ENCODE results near the gene ATF6.

The ATF6 gene

GRCh38 chr1:161728376-161729226, 37.5 kb upstream of the ATF6 start:
- ATAC-seq (no peak), DNase-seq (no peak)
- H3K4me3 Mint-ChIP-seq: peak overlapping the region; percentile 4 to 96
- H3K27ac Mint-ChIP-seq: no peak overlapping the region
- no peaks in the 10 kb centered on the region for H3K9me3 Mint-ChIP-seq
- H3K27me3 Mint-ChIP-seq: peaks cover 20% of the 10 kb centered on the region
- peaks cover 52% of the 10 kb centered on the region for H3K4me1 Mint-ChIP-seq

GRCh38 chr1:161730050-161730564, 36.0 kb upstream of the ATF6 start:
- H3K27me3 Mint-ChIP-seq: peaks cover 12% of the 10 kb centered on the region
- ATAC-seq (peak; percentile 70), DNase-seq (peak; percentile 38 to 56)
- H3K4me3 Mint-ChIP-seq: peak overlapping the region; percentile 41 to 57
- H3K4me1 Mint-ChIP-seq: peaks cover 46% of the 10 kb centered on the region
- H3K9me3 Mint-ChIP-seq: no peaks in the 10 kb centered on the region
- peak overlapping the region in 1 of 2 donors; percentile 47 for H3K27ac Mint-ChIP-seq

GRCh38 chr1:161731241-161731640, 34.9 kb upstream of the ATF6 start:
- H3K4me1 Mint-ChIP-seq: peaks cover 46% of the 10 kb centered on the region
- no peaks in the 10 kb centered on the region for H3K9me3 Mint-ChIP-seq
- no peak overlapping the region for H3K27ac Mint-ChIP-seq
- no peak for ATAC-seq
- peaks cover 15% of the 10 kb centered on the region for H3K27me3 Mint-ChIP-seq
- H3K4me3 Mint-ChIP-seq: no peak overlapping the region
- DNase-seq: no peak

- Mint-ChIP-seq H3K4me1 (peaks cover 52% of the 10 kb centered on the region), H3K27ac (no peak overlapping the region), H3K4me3 (no peak overlapping the region), H3K27me3 (peaks cover 17% of the 10 kb centered on the region), H3K9me3 (no peaks in the 10 kb centered on the region)
- ATAC-seq: no peak
- no peak for DNase-seq
Observed at GRCh38 chr1:161731981-161732718, 34.0 kb upstream of the ATF6 start.

- no peak for ATAC-seq
- Mint-ChIP-seq H3K9me3 (no peaks in the 10 kb centered on the region), H3K4me3 (no peak overlapping the region), H3K27me3 (peaks cover 17% of the 10 kb centered on the region), H3K4me1 (peaks cover 41% of the 10 kb centered on the region), H3K27ac (no peak overlapping the region)
- no peak for DNase-seq
Observed at GRCh38 chr1:161733526-161733925, 32.6 kb upstream of the ATF6 start.

- no peaks in the 10 kb centered on the region for H3K9me3 Mint-ChIP-seq
- peaks cover 42% of the 10 kb centered on the region for H3K4me1 Mint-ChIP-seq
- DNase-seq: no peak
- peaks cover 17% of the 10 kb centered on the region for H3K27me3 Mint-ChIP-seq
- no peak overlapping the region for H3K4me3 Mint-ChIP-seq
- no peak for ATAC-seq
- no peak overlapping the region for H3K27ac Mint-ChIP-seq
Observed at GRCh38 chr1:161735837-161736236, 30.3 kb upstream of the ATF6 start.

GRCh38 chr1:161736335-161736969, 29.7 kb upstream of the ATF6 start:
- Mint-ChIP-seq H3K4me3 (no peak overlapping the region), H3K27me3 (peaks cover 17% of the 10 kb centered on the region), H3K27ac (no peak overlapping the region), H3K9me3 (no peaks in the 10 kb centered on the region), H3K4me1 (peaks cover 42% of the 10 kb centered on the region)
- peak; percentile 17 for ATAC-seq
- no peak for DNase-seq

- ATAC-seq (no peak), DNase-seq (no peak)
- no peak overlapping the region for H3K27ac Mint-ChIP-seq
- no peaks in the 10 kb centered on the region for H3K9me3 Mint-ChIP-seq
- H3K27me3 Mint-ChIP-seq: peaks cover 17% of the 10 kb centered on the region
- H3K4me1 Mint-ChIP-seq: peaks cover 42% of the 10 kb centered on the region
- no peak overlapping the region for H3K4me3 Mint-ChIP-seq
Observed at GRCh38 chr1:161737625-161738024, 28.5 kb upstream of the ATF6 start.

- Mint-ChIP-seq H3K9me3 (no peaks in the 10 kb centered on the region), H3K27ac (no peak overlapping the region), H3K27me3 (peaks cover 17% of the 10 kb centered on the region), H3K4me3 (peak overlapping the region in 1 of 2 donors; percentile 9), H3K4me1 (peaks cover 51% of the 10 kb centered on the region)
- peak; percentile 48 to 67 for DNase-seq
- peak; percentile 91 for ATAC-seq
Observed at GRCh38 chr1:161738627-161739287, 27.4 kb upstream of the ATF6 start.

GRCh38 chr1:161739865-161740566, 26.1 kb upstream of the ATF6 start:
- Mint-ChIP-seq H3K4me1 (peaks cover 63% of the 10 kb centered on the region), H3K27ac (no peak overlapping the region), H3K27me3 (peaks cover 15% of the 10 kb centered on the region), H3K4me3 (no peak overlapping the region), H3K9me3 (no peaks in the 10 kb centered on the region)
- ATAC-seq (no peak), DNase-seq (no peak)

- no peak overlapping the region for H3K4me3 Mint-ChIP-seq
- H3K4me1 Mint-ChIP-seq: peaks cover 62% of the 10 kb centered on the region
- H3K27ac Mint-ChIP-seq: no peak overlapping the region
- DNase-seq (no peak), ATAC-seq (no peak)
- H3K9me3 Mint-ChIP-seq: no peaks in the 10 kb centered on the region
- H3K27me3 Mint-ChIP-seq: peaks cover 14% of the 10 kb centered on the region
Observed at GRCh38 chr1:161740921-161741320, 25.2 kb upstream of the ATF6 start.

GRCh38 chr1:161743231-161743630, 22.9 kb upstream of the ATF6 start:
- Mint-ChIP-seq H3K27ac (no peak overlapping the region), H3K4me3 (no peak overlapping the region), H3K4me1 (peaks cover 68% of the 10 kb centered on the region), H3K27me3 (peaks cover 16% of the 10 kb centered on the region), H3K9me3 (no peaks in the 10 kb centered on the region)
- no peak for DNase-seq
- ATAC-seq: no peak

GRCh38 chr1:161747801-161748200, 18.3 kb upstream of the ATF6 start:
- no peak overlapping the region for H3K4me3 Mint-ChIP-seq
- H3K9me3 Mint-ChIP-seq: no peaks in the 10 kb centered on the region
- peaks cover 16% of the 10 kb centered on the region for H3K27me3 Mint-ChIP-seq

GRCh38 chr1:161749509-161750407, 16.4 kb upstream of the ATF6 start, which contains the start of gene DUSP12:
Gene DUSP12, plus strand, starts transcription at chr1:161749786. Its CDS starts 16 bp downstream, at chr1:161749802.
- peak within 1 kb of the TSS; percentile 98 for H3K27ac Mint-ChIP-seq
- peaks cover 16% of the 10 kb centered on the region for H3K27me3 Mint-ChIP-seq
- peak within 1 kb of the TSS; percentile 100 for H3K4me3 Mint-ChIP-seq
- DNase-seq (peak; percentile 89 to 93), ATAC-seq (peak; percentile 98)
- peaks cover 6 to 12% of the 10 kb centered on the region in 2 donors for H3K9me3 Mint-ChIP-seq
- H3K4me1 Mint-ChIP-seq: peaks cover 69% of the 10 kb centered on the region

More at GRCh38 chr1:161747801-161748200, 18.3 kb upstream of the ATF6 start:
- Mint-ChIP-seq H3K27ac (no peak overlapping the region), H3K4me1 (peaks cover 77% of the 10 kb centered on the region)
- ATAC-seq (no peak), DNase-seq (no peak)
